ENCODE measurements around the gene SH3TC2. TPM values are rescaled to one million over a fixed set of nuclear protein-coding genes. Genes with fewer than 3 reads are reported as not detected.

Gene SH3TC2
- total and polyA plus RNA-seq, 12 donors = 0.14 to 1.2 (median 0.46) TPM

GRCh38 chr5:149071756-149072155, 8.9 kb upstream of the SH3TC2 start:
- DNase-seq = no peak
- Histone ChIP-seq H3K4me1 (replicated peaks in 1 of 2) (no peaks in the 10 kb centered on the region), H3K27ac (no peak overlapping the region), H3K27me3 (no peaks in the 10 kb centered on the region), H3K36me3 (replicated peaks in 1 of 2) (no peaks in the 10 kb centered on the region), H3K9me3 (replicated peaks in 1 of 3) (no peaks in the 10 kb centered on the region), H3K4me3 (no peak overlapping the region)
- 65 to 72% (median 70%) methylated on average over 2 of the region's 2 CpGs for WGBS, 4 donors
- TF ChIP-seq CTCF (IDR thresholded peaks at IDR 0.05) (no peak), POLR2A (IDR thresholded peaks at IDR 0.05) (no peak)
- intact Hi-C loops (cut with DNase I) = no loop called here

DNA sequence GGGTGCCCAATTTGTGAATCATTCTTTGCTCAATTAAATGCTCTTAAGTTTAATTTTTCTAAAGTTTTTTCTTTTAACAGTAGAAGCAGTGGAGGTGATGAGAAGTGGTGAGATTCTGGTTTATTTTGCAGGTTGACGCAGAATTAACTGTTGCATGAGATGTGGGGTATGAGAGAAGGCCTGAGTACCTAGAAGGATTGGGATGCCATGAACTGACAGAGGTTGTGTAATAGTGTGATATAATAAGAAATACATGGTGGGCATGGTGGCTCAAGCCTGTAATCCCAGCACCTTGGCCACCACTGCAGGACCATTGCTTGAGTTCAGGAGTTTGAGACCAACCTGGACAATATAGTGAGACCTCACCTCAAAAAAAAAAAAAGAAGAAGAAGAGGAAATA, 8.4 kb upstream of the SH3TC2 start:
- no peak overlapping the region for H3K4me3 ChIP-seq
- intact Hi-C loops (cut with DNase I) = no loop called here
- H3K36me3 ChIP-seq (replicated peaks in 1 of 2) = no peaks in the 10 kb centered on the region
- WGBS, 4 donors = 66 to 100% (median 85%) methylated on average over 1 of the region's 1 CpG
- H3K4me1 ChIP-seq (replicated peaks in 1 of 2) = no peaks in the 10 kb centered on the region
- no peak for TF ChIP-seq CTCF (IDR thresholded peaks at IDR 0.05)
- no peak for TF ChIP-seq POLR2A (IDR thresholded peaks at IDR 0.05)
- H3K27ac ChIP-seq = no peak overlapping the region
- H3K9me3 ChIP-seq (replicated peaks in 1 of 3) = no peaks in the 10 kb centered on the region
- H3K27me3 ChIP-seq = no peaks in the 10 kb centered on the region
- no peak for DNase-seq

GRCh38 chr5:149069711-149070110, 6.8 kb upstream of the SH3TC2 start:
- H3K27me3 ChIP-seq = no peaks in the 10 kb centered on the region
- TF ChIP-seq CTCF (IDR thresholded peaks at IDR 0.05) = no peak
- TF ChIP-seq POLR2A (IDR thresholded peaks at IDR 0.05) = no peak
- H3K9me3 ChIP-seq (replicated peaks in 1 of 3) = no peaks in the 10 kb centered on the region
- H3K4me1 ChIP-seq (replicated peaks in 1 of 2) = no peaks in the 10 kb centered on the region
- intact Hi-C loops (cut with DNase I) = no loop called here
- no peaks in the 10 kb centered on the region for H3K36me3 ChIP-seq (replicated peaks in 1 of 2)
- no peak overlapping the region for H3K27ac ChIP-seq
- peak in 4 of 7 donors; percentile 32 to 62 (median 40) for DNase-seq
- 37 to 57% (median 50%) methylated on average over 2 of the region's 2 CpGs for WGBS, 4 donors
- no peak overlapping the region for H3K4me3 ChIP-seq

- no peaks in the 10 kb centered on the region for H3K27me3 ChIP-seq
- no peaks in the 10 kb centered on the region for H3K36me3 ChIP-seq (replicated peaks in 1 of 2)
- H3K9me3 ChIP-seq (replicated peaks in 1 of 3) = no peaks in the 10 kb centered on the region
- DNase-seq = no peak
- H3K4me1 ChIP-seq (replicated peaks in 1 of 2) = peaks cover 0 to 9% of the 10 kb centered on the region in 2 donors
- intact Hi-C loops (cut with DNase I) = no loop called here
- H3K27ac ChIP-seq = no peak overlapping the region
- no peak overlapping the region for H3K4me3 ChIP-seq
- WGBS, 4 donors = 79 to 88% (median 83%) methylated on average over 1 to 2 of the region's 2 CpGs
- TF ChIP-seq POLR2A (IDR thresholded peaks at IDR 0.05) = no peak
- TF ChIP-seq CTCF (IDR thresholded peaks at IDR 0.05) = no peak
Measured at GRCh38 chr5:149063896-149064478, 1.1 kb upstream of the SH3TC2 start.
